Heart left ventricle (tissue), 13 donors: Measurements from ENCODE around the gene CTNNA3.

ENCODE experiments used
- POLR2A ChIP-seq, 2 donors: fragments of 450-650 bp; IDR thresholded peaks; one replicate each; pipeline ENCODE4 v1.6.1; 2017; ENCODE audit warnings: antibody characterized with exemption in 2 of 2, mild to moderate bottlenecking in 2 of 2, moderate library complexity in 2 of 2
- TF ChIP-seq, protein P1 (sequence below), 12 donors: fragments of 200-600 bp; sonication (generic) in 4 of 12; IDR thresholded peaks; one replicate each; pipeline versions ENCODE4 v1.5.0 to v1.8.0; 2018 to 2022; ENCODE audit warnings: antibody characterized with exemption in 12 of 12, mild to moderate bottlenecking in 5 of 12
- donor health status: ischemic (EF 13 %, LVEDD 7.1; RV severe dilation, severe dysfunction).
- donor health status: DM: no; HTN: yes; CAD: no.
- donor health status: DM: no; HTN: no; CAD: no.
- donor health status: ischemic (EF 25% LVEDD 6.9; RV normal size, moderate dysfunction).
- donor health status: ischemic (EF 25% LVEDD 5.7; RV mildly dilated, moderate dysfunction).
- donor health status: ischemic (EF 35%, LVEDD 5.7; RV mildly dilated, moderate dysfunction).
- donor health status: nonischemic (EF 11% LVEDD 7.7; RV severe dilation, severe dysfunction).
- donor health status: DM: yes; HTN: yes; CAD: no.
- donor health status: PGD.
- donor health status: ischemic (EF 29% LVEDD 5.4; RV normal size, mild dysfunction).
- donor health status: nonischemic (EF 23%, LVEDD 6.1; RV moderate dilation, normal function).

DNA sequence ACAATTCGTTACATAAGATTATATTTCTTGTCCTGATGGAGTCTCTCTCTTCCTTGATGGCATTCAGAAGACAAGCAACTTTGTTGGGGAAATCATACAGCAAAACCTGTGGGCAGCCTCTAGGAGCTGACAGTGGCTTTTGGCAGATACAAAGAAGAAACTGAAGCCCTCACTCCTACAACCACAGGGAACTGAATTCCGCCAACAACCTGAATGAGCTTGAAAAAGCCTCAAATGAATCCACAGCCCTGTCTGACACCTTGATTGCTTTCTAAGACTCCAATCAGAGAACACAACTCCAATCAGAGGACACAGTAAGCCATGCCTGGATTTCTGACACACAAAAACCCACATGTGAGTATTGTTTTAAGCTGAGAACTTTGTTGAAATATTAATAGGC is 1346.9 kb downstream of the CTNNA3 start:
- TF ChIP-seq, protein P1, sequence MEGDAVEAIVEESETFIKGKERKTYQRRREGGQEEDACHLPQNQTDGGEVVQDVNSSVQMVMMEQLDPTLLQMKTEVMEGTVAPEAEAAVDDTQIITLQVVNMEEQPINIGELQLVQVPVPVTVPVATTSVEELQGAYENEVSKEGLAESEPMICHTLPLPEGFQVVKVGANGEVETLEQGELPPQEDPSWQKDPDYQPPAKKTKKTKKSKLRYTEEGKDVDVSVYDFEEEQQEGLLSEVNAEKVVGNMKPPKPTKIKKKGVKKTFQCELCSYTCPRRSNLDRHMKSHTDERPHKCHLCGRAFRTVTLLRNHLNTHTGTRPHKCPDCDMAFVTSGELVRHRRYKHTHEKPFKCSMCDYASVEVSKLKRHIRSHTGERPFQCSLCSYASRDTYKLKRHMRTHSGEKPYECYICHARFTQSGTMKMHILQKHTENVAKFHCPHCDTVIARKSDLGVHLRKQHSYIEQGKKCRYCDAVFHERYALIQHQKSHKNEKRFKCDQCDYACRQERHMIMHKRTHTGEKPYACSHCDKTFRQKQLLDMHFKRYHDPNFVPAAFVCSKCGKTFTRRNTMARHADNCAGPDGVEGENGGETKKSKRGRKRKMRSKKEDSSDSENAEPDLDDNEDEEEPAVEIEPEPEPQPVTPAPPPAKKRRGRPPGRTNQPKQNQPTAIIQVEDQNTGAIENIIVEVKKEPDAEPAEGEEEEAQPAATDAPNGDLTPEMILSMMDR (IDR thresholded peaks at IDR 0.05) = no peak
- no peak for TF ChIP-seq POLR2A (IDR thresholded peaks at IDR 0.05)
